HEK293 (cell line): ENCODE results near the gene NCOA7.

ENCODE experiments used
- CTCF ChIP-seq: fragments of 450-650 bp; formaldehyde crosslinking; IDR thresholded peaks from 2 replicates; pipeline ENCODE4 v1.5.1; 2016; ENCODE audit warnings: missing biosample characterization, missing genetic modification characterization
- MYNN ChIP-seq: fragments of 450-650 bp; formaldehyde crosslinking; IDR thresholded peaks from 2 replicates; pipeline ENCODE4 v1.5.1; 2016; ENCODE audit warnings: missing biosample characterization, missing genetic modification characterization, borderline replicate concordance
- PRDM2 ChIP-seq: fragments of 450-650 bp; formaldehyde crosslinking; IDR thresholded peaks from 2 replicates; pipeline ENCODE4 v1.5.1; 2016; ENCODE audit warnings: missing biosample characterization, missing genetic modification characterization, borderline replicate concordance
- ZNF132 ChIP-seq: fragments of 450-650 bp; formaldehyde crosslinking; IDR thresholded peaks from 2 replicates; pipeline ENCODE4 v1.5.1; 2017; ENCODE audit warnings: missing biosample characterization, missing genetic modification characterization, borderline replicate concordance
- ZNF19 ChIP-seq: fragments of 450-650 bp; formaldehyde crosslinking; IDR thresholded peaks from 2 replicates; pipeline ENCODE4; 2016; ENCODE audit warnings: missing biosample characterization, missing genetic modification characterization, low read depth
- TF ChIP-seq, protein P1 (sequence below): fragments of 450-650 bp; formaldehyde crosslinking; IDR thresholded peaks from 2 replicates; pipeline ENCODE4 v1.5.1; 2017; ENCODE audit warnings: missing biosample characterization, missing genetic modification characterization
- TF ChIP-seq, protein P2 (sequence below): fragments of 450-650 bp; formaldehyde crosslinking; IDR thresholded peaks from 2 replicates; pipeline ENCODE4; 2016; ENCODE audit warnings: missing biosample characterization, missing genetic modification characterization

- TF ChIP-seq ZNF19 (no peak), CTCF (tag by site-specific recombination) (no peak), ZNF132 (tag by site-specific recombination) (no peak), PRDM2 (no peak), MYNN (tag by site-specific recombination) (no peak)
- TF ChIP-seq, protein P1, sequence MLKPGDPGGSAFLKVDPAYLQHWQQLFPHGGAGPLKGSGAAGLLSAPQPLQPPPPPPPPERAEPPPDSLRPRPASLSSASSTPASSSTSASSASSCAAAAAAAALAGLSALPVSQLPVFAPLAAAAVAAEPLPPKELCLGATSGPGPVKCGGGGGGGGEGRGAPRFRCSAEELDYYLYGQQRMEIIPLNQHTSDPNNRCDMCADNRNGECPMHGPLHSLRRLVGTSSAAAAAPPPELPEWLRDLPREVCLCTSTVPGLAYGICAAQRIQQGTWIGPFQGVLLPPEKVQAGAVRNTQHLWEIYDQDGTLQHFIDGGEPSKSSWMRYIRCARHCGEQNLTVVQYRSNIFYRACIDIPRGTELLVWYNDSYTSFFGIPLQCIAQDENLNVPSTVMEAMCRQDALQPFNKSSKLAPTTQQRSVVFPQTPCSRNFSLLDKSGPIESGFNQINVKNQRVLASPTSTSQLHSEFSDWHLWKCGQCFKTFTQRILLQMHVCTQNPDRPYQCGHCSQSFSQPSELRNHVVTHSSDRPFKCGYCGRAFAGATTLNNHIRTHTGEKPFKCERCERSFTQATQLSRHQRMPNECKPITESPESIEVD (tag by site-specific recombination) = peak; percentile 94
- TF ChIP-seq, protein P2, sequence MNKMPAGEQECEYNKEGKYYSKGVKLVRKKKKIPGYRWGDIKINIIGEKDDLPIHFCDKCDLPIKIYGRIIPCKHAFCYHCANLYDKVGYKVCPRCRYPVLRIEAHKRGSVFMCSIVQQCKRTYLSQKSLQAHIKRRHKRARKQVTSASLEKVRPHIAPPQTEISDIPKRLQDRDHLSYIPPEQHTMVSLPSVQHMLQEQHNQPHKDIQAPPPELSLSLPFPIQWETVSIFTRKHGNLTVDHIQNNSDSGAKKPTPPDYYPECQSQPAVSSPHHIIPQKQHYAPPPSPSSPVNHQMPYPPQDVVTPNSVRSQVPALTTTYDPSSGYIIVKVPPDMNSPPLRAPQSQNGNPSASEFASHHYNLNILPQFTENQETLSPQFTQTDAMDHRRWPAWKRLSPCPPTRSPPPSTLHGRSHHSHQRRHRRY (tag by site-specific recombination) = no peak
Measured at GRCh38 chr6:125821825-125822281, 31.1 kb downstream of the NCOA7 start.
